ENCODE measurements around the gene ATXN7.

Gene ATXN7

DNA sequence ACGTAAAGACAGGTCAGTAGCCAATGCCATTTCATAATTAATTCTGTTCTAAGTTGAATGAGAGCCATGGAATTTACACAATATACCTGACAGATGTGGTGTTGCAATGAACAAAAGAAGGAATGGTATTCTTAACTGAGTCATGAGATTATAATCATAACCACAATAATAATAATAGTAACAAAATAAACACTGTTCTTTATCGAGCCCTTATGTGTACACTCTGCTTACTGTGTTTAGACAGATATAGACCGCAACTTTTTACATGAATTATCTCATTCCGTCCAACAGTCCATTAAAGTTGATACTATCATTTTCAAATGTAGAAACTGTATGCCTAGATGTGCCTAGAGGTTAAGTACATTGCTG, 76.7 kb downstream of the ATXN7 start:
- no peak for DNase-seq

DNA sequence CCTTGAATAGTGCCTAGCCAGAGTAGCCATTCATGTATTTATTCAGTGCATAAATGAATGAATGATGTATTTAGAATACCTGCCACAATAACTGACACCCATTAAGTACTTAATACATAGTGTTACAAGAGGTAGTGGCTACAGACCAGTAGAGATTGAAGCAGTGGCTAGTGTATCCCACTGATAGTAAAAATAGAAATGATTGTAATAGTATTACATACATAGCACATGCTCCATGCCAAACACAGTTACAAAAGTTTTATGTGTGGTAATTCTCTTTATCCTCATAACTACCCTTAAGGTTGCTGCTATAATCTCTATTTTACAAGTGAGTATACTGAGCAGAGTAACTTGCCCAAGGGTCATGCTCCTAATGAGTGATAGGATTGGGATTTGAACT, 78.9 kb downstream of the ATXN7 start:
- no peak for DNase-seq

DNA sequence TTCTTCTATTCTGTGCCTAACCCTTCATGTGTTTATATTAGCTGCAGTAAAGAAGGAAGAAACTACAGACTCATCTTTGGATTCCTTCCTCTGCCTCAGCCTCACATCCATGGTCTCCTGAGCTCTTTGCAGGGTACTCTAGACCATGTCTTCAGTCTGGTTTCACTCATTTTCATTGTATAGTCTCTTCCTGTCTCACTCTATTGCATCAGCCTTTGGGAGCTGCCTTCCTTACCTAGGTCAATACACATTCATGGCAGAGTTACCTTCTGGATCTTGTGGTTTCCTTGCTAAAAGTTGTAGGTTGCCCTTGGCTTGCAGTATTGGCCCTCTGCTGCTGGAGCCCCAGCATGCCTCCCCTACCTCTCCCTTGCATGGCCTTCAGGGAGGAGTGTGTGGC, 80.0 kb downstream of the ATXN7 start:
- no peak for DNase-seq

DNA sequence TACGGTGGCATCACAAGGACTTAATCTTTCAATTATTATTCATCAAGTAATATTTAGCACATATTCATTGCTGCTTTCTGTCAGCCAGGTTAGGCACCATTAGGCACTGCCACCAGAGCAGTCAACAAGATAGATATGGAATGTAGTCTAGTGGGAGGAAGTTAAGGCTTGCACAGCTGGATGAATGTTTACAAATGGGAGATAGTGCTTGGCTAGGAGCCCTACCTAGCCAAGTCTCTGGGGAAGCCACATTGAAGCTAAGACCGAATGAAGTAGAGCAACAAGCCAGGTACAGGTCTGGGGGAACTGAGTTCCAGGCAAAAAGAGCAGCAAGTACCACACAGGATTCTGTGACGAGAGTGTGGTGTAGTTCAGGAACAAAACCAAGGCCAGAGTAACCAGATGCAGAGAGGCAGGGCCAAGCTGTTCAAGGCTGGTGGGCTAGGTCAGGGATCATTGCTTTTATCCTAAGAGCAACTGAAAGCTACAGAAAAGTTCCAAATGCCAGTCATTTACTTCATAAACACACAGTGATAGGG, 82.0 kb downstream of the ATXN7 start:
- no peak for DNase-seq

DNA sequence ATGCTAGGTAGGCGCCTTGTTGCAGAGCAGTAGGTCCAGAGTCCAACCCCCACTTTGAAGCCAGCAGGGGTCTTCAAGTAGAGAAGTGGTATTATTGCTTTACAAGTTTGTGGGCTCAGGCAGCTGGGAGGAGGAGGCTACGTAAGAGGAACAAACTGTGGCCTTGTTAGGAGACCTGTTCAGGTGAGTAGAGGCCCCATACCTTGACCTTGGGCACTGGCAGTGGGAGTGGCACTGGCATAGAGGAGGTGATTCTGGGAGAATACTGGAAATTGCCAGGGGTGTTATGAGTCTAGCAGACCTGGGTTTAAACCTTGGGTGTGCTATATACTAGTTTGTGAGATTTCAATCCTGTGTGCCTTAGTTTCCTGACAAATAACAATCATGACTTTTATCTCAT, 83.1 kb downstream of the ATXN7 start:
- DNase-seq: no peak

DNA sequence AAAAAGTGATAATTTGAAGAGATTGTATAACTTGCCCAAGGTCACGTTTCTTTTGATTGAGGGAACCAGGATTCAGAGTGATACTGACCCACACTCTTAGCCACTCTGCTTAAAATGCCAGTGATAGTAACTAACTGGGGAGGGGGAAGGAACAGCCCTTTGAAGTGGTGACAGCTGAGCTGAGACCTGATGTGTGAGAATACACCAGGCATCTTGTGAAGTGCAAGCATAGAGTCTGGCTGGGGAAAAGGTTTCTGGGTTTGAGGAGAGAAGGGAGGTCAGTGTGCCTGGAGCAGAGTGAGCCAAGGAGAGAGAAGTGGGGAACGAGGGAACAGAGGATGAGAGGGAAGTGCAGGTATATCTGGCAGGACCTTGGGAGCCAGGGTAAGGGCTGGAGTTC, 83.9 kb downstream of the ATXN7 start:
- DNase-seq: no peak

DNA sequence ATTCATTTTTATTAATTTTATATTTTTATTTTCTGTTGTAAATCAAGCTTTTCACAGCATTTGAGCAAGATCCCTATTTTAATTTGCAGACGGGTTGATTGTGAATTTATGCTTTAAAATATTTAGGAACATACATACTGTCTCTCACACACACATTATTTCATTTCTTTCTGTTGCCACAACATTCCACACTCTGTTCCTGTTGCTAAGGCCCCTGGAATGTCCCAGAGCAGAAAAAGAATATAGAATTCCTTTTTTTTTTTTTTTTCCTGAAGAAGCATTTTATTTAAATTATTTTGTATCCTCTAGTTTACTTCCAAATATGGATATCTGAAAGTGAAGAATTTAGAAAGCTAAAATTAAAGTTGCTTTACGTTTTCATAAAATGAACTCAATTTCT, 85.3 kb downstream of the ATXN7 start:
- no peak for DNase-seq

DNA sequence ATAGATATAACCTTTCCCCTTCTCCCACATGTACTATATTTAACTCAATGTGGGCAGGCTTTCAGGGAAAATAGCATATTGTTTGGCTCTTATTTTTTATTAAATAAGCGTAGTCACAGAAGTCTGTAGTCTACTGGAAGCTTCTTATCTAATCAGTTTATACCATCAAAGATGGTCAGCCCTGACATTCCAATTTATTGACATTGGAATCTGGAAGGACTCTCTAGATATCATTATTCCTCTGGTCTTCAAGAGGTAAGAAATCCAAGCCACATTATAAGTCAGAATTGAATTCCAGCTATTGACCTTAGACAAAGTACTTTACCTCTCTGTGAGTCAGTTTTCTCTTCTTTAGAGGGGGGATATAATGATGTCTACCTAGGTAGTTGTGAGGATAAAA, 87.0 kb downstream of the ATXN7 start:
- DNase-seq: no peak

DNA sequence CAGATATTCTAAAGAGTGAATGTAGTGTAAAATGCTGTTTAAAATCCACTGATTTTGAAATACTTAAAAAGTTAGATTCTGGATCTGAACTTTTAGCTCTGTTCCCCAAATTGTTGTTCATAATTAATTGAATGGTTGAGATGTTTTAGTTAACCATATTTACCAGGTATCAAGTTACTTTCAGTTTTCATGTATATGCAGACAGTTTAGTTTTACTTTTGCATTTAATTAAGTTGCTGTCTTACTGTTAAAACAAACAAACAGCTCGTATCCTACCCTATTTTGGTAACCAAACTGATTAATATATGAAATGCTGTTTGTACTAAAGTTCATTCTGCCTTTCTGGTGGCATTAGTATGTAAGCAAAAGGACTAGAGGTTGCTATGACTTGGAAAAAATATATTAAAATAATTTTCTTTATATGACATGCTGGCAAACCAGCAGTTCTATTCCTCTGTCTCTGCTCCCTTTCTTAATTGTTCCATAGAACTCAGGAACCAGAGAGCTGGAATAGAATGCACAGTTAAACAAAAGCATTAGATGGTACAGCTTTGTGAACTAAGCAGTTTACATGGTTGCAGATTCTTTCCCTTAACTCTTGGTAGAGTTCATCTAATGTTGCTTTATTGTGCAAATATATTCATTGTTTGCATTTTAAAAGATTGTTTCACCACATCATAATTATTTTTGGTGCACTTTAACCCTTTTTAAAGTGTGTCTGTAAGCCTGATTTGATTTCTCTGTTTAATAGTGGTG, 88.0 kb downstream of the ATXN7 start:
- DNase-seq: no peak

DNA sequence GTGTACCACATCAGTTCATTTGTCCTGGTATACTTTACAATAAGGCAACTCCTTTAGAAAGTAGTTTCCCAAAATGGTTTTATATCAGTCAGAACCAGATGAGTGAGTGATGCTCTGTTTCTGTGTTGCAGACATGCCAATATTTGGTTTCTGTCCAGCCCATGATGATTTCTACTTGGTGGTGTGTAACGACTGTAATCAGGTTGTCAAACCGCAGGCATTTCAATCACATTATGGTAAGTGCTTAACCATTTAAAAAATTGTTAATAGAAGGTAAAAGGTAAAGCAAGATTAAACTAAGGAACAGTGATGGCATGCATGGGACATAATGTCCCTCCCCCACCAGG, 88.6 kb downstream of the ATXN7 start:
- DNase-seq: no peak

DNA sequence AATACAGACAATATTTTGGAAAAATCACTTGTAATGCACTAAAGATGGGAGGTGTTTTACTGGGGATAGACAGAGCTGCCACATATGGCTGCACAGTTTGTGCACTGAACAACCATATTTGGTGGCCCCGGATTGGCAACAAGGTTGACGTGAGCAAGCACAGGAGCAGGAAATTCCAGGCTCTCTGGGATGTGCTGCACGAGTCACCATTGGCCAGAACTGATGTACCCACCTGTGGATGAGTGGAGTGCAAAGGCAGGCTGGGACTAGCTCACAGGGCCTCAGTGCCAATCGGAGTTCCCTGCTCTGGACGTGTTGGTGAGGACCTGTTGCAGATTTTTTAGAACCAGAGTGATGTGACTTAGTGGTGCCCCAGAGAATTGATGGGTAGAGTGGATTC, 90.5 kb downstream of the ATXN7 start:
- DNase-seq: no peak

DNA sequence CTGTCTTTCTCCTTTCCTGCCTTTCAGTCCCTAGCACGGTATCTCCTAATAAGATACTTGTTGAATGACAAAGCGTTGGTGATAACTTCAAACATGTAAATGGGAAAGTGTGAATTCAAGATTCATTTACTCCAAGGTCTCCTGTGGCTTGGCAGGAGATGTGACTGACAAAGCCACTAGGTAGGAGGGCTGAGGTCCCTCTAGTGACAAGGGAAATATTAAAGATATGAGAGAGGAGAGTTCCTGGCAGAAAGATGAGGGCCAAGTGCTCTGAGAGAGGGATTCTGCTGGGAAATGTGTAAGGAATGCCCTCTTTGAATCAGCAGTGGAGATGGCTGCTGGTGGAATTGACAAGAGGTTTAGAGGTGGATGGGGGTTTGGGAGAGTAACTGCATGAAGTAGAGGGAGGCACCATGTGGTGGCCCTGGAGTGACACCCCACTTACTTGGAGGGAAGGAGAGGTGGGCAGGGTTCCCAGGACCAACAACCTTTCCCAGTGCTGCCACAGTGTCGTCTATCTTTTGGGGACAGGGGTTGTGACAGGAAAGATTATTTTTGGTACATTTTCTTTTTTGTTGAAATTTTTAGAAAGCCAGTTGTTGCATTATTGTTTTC, 91.5 kb downstream of the ATXN7 start:
- DNase-seq: no peak

DNA sequence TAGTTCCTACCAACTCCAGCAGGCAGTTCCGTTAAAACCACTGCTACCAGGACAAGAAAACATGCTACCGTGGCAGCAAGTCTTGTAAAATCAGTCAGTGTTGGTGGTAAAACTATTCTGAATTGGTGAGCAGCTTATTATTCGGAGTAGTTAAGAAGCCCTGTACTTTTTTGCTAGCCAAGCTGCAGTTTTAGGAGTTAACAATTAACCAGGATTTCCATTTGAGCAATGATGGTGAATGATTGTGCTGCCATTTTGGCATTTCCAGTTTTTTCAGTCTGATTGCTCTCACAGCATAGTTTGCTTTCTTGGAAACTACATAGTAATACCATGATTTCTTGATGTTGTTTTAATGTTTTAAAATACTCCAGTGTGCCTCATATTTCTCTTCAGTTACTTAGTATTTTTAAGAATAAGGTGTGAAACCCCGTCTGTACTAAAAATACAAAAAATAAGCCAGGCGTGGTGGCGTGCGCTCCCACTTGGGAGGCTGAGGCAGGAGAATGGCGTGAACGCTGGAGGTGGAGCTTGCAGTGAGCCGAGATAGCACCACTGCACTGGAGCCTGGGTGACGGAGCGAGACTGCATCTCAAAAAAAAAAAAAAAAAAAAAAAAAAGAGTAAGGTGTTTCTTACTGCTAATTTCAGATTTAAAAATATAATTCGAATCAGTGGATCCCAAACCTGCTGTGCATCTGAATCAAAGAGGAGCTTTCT, 92.3 kb downstream of the ATXN7 start:
- DNase-seq: no peak

DNA sequence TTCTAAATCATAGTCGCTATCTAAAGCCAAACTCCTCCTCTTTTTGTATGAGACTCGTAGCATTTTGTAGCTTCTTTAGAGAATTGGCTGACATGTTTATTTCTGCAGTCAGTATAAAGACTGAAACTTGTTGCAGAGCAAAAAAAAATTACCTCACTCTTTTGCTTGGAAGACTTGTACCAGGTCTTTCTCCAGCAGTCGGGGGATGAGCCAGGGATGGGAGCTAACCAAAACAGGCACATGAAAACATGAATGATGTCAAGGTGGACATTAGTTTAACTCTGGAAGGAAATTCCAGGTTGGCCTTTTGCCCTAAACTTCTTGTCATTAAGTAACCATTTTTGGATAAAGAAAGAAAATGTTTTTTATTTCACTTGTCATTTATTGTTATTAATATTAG, 95.5 kb downstream of the ATXN7 start:
- DNase-seq: no peak

DNA sequence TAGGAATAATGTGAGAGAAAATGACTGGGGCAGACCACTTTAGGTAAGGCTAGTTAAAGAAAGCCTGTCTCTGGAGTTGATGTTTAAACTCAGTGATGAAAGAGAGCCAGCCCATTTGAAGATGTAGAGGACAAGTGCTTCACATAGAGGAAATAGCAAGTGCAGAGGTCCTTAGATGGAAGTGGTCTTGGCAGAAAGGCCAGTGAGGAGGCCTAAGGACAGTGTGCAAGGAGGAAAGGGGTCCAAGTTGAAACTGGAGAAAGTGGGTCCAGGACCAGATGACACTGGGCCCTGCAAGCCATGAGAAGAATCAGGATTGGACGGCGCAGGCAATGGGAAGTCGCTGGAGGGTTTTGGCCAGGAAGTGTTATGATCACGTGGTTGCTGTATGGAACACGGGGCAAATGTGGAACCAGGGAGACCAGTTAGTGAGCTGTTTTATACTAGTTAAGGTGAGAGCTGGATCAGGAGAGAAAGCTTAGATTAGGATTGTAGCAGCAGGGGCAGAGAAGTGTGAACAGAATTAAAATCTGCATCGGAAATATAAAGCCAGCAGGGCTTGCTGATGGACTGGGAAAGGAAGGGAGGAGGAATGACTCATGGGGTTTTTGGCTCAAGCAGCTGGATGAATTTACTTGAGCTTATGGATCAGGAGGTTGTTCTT, 96.5 kb downstream of the ATXN7 start:
- no peak for DNase-seq

DNA sequence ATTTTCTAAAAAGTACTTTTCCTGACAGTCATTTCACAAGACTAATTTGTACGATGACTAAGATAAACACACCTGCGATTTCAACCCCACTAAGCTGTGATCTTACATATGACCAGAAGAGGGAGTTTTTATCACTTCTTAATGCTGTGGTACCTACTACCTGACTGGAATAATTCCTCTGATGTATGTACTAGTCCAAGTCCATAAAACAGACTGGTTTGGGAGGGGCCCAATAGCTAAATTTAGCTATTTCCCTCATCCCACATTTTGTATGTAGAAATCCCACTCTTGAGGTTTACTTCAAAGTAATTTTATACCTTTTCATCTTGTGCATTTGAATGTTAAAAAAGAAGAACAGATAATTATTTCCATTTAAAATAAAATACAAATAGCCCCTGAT, 98.2 kb downstream of the ATXN7 start:
- no peak for DNase-seq

DNA sequence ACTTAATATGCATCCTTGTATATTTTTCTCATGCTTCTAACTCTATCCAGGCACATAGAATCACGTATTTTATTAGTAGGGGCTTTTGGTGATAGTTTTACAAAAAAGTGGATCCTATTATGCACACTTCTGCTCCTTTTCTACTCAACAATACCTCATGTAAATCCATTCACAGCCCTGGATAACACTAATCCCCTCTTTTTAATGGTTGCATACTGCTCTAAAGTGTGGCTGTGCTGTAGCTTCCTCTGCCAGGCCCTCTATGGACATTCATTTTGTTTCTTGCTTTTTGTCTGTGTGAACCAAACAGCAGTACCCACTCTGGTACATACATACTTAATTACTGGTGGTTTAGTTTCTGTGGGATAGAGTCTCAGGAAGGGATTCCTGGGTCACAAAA, 99.8 kb downstream of the ATXN7 start:
- no peak for DNase-seq

DNA sequence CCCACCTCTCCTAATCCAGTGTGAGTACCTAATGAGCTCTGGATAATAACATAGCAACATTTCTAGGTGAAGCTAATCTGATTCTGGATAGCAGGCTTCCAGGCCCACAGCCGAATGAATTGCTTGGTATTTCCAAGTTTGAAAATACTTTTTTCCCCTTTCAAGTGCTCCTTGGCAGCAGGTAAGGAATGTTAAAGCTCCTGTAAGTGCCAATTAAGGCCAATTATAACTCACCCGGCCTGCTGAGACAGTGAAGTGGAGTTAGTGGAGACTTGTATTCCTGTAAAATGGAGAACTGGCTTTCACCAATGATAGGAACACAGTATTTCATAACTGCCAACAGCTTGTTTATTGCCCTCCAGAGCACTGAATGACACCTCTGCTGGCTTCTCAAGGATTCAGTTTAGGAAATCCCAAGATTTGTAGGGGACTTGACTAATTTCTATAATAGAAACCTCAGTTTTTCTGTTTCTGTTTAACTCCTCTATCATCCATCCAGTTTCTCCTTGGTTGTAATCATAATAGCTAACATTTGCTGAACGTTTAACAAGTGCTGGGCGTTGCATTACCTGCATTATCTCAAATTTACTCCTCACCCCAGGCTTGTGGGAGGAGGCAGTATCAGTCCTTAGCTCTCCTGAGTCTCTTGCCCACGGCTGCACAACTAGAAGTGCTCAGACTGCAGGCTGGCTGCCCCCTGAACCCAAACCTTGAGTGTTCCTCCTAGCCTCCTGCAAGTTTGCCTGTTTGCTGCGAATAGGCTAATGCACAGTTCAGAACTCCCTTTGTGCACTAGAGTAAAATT, 101.2 kb downstream of the ATXN7 start:
- DNase-seq: no peak

DNA sequence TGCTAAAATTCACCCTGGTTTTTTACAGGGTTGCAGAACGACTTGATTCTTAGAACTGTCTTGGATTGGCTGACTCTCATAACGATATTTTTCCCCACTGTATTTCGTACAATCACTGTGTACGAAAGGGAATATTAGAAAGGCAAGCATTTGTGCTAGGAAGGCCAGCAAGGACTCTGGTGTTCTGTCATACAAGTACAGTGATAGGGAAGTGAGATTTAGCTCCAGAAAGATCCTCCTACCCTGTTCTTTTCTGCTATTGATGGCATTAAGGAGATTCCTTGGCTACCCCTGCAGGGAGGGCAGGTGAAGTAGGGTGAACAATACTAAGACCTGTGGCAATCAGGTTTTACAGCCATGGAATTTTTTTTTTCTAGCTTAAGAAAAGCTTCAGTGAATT, 102.3 kb downstream of the ATXN7 start:
- no peak for DNase-seq

DNA sequence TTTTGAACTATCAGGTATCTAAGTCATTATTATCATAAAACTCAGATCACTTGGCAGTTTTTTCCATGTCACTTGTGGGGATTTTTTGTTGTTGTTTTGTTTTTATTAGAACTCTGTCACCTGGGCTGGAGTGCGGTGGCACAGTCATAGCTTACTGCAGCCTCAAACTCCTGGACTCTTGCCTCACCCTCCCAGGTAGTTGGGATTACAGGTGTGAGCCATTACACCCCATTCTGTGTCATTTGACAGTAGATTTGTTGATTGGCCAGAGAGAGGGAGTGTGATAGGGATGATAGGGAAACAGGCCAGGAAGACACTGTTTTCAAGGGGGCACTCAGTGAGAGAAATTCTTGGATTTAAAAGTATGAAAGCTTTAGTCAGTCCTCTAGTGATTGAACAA, 103.2 kb downstream of the ATXN7 start:
- no peak for DNase-seq

DNA sequence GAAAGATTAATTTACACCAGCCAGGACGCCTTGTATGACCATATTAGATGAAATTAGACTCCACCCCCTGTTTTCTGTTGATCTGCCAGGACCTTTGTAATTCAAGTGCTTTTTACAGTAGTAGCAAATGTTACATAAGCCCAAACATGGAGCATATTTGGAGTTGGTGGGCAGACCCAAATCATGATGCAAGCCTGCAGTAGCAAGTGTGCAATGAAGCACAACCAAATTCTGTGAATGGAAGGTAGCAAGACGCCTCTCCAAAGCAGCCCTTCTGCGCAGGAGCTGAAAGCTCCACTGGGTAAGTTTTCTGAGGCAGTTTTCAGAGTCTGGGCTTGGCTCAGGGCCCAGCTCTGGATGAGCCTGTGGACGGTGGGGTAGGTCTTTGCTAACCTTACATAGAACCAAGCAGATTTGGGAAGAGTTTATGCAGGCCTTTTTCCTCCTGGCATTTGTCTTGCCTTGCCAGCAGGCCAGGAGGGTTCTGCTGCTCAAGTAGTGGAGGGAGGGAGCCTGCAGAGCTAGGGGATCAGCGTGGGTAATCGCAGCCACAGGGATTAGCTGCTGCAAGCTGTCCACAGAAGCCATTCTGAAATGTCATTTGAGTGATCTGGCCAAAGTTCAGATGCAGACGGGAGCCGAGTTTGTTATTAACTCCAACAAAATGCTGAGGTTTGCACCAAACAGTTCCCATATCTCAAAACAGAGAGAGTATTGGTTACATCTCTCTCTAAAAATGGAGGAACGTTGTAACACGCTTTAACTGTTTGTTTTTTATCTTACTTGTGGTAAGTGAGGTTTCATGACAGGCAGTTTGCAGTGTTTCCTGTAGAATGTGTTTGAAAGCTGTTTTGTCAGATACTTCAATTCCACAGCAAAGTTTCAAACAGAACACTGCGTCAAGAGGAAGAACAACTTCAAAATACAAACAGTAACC, 104.3 kb downstream of the ATXN7 start:
- no peak for DNase-seq

Data from NCI-H510A (cell line).